Kidney epithelial cell (primary cell): ENCODE measurements around the gene CES4A. TPM values are rescaled to one million over a fixed set of nuclear protein-coding genes. Genes with fewer than 3 reads are reported as not detected.

Experiments
- DNase-seq: peaks from one replicate; pipeline ENCODE4 v3.0.0-alpha.2; 2010; ENCODE audit warnings: low read depth
- H3K27me3 ChIP-seq: 2 replicates; pipeline ENCODE4 v1.6.0; 2011; ENCODE audit warnings: low read length; ENCODE audit not compliant: control insufficient read depth, insufficient read depth
- H3K36me3 ChIP-seq: 2 replicates; pipeline ENCODE4 v1.5.1; 2011; ENCODE audit warnings: low read length; ENCODE audit not compliant: control insufficient read depth, insufficient read depth
- H3K4me3 ChIP-seq: 2 replicates; pipeline ENCODE4 v1.5.1; 2011; ENCODE audit warnings: low read depth, mild to moderate bottlenecking, control low read depth, low read length
- total RNA-seq: library from RNA; depleted of rRNA; stranded (reverse); fragments of >200 nt; gene quantifications from 2 replicates; pipeline ENCODE4 v1.2.3, GENCODE V29; 2015
- TF ChIP-seq, protein P1 (sequence below): IDR thresholded peaks from 2 replicates; pipeline ENCODE4 v1.5.1; 2011; ENCODE audit warnings: mild to moderate bottlenecking, moderate library complexity, low read length, control low read depth, inconsistent platforms; ENCODE audit not compliant: insufficient read depth, poor library complexity, severe bottlenecking

The CES4A gene
- total RNA-seq, 1 donor from 2014 or later: 2.3 TPM

DNA sequence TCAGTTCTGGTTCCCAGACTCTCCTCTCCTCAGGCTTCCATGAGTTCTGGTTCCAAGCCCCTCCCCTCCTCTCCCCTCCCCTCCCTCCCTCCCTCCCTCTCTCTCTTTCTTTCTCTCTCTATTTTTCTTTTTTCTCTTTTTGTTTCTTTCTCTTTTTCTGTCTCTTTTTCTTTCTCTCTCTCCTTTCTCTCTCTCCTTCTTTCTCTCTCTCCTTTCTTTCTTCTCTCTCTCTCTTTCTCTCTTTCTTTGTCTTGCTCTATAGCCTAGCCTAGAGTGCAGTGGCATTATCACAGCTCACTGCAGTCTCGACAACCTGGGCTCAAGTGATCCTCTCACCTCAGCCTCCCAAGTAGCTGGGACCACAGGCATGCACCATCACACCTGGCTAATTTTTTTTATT, 28.1 kb upstream of the CES4A start:
- DNase-seq: no peak
- Histone ChIP-seq H3K27me3 (peaks cover 10% of the 10 kb centered on the region), H3K4me3 (no peak overlapping the region), H3K36me3 (no peaks in the 10 kb centered on the region)
- TF ChIP-seq, protein P1, sequence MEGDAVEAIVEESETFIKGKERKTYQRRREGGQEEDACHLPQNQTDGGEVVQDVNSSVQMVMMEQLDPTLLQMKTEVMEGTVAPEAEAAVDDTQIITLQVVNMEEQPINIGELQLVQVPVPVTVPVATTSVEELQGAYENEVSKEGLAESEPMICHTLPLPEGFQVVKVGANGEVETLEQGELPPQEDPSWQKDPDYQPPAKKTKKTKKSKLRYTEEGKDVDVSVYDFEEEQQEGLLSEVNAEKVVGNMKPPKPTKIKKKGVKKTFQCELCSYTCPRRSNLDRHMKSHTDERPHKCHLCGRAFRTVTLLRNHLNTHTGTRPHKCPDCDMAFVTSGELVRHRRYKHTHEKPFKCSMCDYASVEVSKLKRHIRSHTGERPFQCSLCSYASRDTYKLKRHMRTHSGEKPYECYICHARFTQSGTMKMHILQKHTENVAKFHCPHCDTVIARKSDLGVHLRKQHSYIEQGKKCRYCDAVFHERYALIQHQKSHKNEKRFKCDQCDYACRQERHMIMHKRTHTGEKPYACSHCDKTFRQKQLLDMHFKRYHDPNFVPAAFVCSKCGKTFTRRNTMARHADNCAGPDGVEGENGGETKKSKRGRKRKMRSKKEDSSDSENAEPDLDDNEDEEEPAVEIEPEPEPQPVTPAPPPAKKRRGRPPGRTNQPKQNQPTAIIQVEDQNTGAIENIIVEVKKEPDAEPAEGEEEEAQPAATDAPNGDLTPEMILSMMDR: no peak

DNA sequence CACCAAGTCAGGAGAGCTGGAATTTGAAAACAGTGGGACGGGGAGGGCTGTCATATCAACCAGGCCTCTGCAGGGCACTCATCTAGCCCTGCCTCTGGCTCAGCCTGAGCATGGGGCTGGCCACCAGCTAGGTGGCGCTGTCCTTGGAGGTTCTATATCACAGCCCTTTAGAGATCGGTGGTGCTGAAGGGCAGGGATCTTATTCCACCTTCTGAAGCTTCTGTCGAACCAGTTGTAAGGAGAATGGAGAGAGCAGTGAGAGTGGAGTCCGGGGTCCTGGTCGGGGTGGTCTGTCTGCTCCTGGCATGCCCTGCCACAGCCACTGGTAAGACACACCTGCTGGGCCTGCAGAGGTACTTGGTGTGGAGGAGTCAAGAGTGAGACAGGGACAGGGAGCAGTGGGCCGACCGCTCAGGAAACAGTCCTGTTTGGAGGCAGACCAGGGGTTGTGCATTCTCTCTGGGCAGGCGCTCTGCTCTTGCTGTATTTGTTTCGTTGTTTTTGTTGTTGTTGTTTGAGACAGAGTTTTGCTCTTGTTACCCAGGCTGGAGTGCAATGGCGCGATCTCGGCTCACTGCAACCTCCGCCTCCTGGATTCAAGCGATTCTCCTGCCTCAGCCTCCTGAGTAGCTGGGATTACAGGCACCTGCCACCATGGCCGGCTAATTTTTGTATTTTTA, 27.2 kb upstream of the CES4A start, which contains the start of gene CES3:
CES3 (plus strand) TSS at position 202 of the 680 bp plus-strand sequence; CDS start at position 244, 42 bp downstream.
- no peak within 1 kb of the TSS for H3K4me3 ChIP-seq
- no peak for DNase-seq
- TF ChIP-seq, protein P1: peak; percentile 89
- no peaks in the 10 kb centered on the region for H3K36me3 ChIP-seq
- peaks cover 13% of the 10 kb centered on the region for H3K27me3 ChIP-seq

DNA sequence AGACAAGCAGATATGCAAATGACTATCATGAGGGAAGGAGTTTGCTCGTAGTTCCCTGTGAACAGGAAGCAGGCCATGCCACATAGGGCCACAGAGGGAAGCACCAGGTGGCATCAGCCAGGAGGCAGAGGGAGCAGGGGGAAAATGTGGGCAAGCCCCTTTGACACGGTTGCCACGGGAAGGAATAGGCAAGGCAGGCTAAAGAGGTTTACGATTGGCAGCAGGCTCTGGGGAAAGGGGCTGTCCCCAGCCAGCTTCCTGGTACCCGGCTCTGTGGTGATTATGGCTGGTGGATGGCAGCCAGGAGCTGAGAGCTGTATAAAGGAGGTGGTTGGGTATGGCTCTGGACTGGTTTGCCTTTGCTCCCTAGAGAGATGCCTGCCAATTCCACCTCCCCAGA, 26.5 kb upstream of the CES4A start:
- DNase-seq: no peak
- TF ChIP-seq, protein P1: no peak
- H3K36me3 ChIP-seq: no peaks in the 10 kb centered on the region
- peaks cover 13% of the 10 kb centered on the region for H3K27me3 ChIP-seq
- no peak overlapping the region for H3K4me3 ChIP-seq

DNA sequence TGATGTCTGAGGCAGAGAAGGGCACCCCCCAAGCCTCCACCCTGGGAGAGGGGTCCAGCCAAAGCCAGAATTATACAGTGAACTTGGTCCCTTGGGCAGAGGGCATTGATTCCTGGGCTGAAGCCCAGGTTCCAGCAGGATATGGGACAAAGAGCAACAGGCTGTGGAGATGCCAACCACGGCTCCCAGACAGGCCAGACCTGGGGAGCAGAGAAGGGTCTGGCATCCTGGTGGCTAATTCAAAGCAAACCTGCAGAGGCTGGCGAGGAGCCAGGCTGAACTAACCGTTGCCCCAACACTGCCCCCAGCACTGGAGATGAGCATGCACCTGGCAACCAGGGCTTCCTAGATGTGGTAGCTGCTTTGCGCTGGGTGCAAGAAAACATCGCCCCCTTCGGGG, 24.3 kb upstream of the CES4A start:
- H3K4me3 ChIP-seq: no peak overlapping the region
- no peak for DNase-seq
- H3K27me3 ChIP-seq: peaks cover 11% of the 10 kb centered on the region
- H3K36me3 ChIP-seq: no peaks in the 10 kb centered on the region
- TF ChIP-seq, protein P1: no peak

DNA sequence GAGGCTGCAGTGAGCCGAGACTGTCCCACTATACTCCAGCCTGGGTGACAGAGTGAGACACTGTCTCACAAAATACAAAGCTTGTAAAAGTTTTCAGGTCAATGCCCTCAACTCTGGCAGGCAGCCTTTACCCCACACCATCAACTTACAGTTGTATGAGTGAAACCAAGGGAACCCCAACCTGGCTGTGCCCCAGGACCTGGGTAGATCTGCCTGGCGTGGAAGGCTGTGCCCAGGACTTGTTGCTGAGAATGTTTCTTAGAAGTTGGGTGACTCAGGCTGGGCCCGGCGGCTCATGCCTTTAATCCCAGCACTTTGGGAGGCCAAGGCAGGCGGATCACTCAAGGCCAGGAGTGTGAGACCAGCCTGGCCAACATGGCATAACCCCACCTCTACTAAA, 19.5 kb upstream of the CES4A start:
- TF ChIP-seq, protein P1: no peak
- Histone ChIP-seq H3K27me3 (peaks cover 6% of the 10 kb centered on the region), H3K36me3 (no peaks in the 10 kb centered on the region)

More for the DNA sequence above, 19.5 kb upstream of the CES4A start:
- DNase-seq: no peak
- H3K4me3 ChIP-seq: no peak overlapping the region
